Head of caudate nucleus (tissue), 42 donors: Measurements from ENCODE around the gene BPGM.
A peak's percentile ranks its signal among the peaks of the same experiment; 100 is the strongest.

Source experiments
- DNase-seq, 42 donors: peaks; one replicate each; pipeline versions ENCODE4 v3.0.0 to v3.0.0-alpha.2; 2020 to 2021; ENCODE audit warnings: mixed read lengths in 7 of 42
- intact Hi-C: fragments of 100-400 bp; cut with DNase I; formaldehyde crosslinking; loops from one replicate; pipeline ENCODE4 v1.15.0; 2022

The BPGM gene

DNA sequence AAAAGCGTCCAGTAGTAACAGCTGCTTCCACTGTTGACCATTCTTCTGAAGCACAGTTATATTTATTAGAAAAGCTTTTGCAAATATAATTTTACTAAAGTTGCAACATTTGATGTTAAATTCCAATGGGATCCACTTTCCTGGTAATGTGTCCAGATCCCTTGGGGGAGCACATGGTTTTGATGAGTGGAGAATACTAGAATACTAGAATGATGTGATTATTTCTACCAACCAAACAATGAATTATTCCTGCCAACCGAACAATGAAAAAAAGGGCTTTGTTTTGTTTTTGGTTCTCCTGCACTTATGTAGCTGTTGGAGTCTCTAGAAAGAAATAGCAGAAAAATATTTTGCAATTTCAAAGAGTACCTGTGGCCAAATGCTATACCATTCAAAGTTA lies 59.1 kb downstream of the BPGM start:
- DNase-seq: no peak
- intact Hi-C loops: no loop called here

DNA sequence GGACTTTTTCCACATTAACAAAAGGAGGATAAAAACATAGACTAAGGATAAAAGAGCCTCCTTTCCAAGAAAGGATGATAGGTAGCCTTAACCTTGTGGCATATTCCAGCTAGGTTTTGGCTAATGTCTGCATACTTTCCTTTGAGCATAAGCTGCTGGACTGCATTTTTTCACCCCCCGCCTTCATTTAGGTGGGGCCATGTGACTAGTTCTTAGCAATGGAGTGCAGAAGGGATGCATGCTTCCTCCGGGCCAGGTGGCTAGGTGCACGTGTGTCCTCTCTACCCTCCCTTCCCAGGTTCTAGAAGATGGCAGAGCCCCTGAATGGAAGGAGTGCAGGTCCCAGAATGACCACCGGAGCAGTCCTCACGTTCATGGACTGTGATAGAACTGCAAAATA lies 59.8 kb downstream of the BPGM start:
- DNase-seq: no peak
- intact Hi-C loops: no loop called here

DNA sequence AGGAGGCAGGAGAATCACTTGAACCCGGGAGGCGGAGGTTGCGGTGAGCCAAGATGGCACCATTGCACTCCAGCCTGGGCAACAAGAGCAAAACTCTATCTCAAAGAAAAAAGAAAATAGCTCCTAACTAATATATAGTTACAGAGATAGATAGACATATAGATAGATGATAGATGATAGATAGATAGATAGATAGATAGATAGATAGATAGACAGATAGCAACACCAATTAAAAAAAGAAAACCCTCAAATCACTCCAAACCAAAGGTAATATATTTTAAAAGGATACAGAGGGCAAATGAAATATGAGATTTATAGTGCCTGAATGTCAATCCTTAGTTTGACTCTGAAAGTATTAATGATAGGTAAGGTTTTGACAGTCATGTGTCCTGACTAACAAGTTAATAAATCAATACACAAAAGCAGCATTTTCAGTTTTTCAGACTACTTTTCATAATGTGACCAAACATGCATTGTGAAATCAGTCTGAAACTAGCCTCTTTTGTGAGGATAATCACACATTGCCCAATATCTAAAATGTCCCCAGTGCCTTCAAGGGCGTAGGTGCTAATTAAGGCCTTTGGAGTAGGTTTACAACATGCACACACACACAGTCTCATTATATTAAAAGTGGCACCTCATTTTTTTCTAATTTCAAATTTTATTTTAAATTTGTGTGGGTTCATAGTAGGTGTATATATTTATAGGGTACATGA lies 61.2 kb downstream of the BPGM start:
- intact Hi-C loops: no loop called here
- DNase-seq: no peak

DNA sequence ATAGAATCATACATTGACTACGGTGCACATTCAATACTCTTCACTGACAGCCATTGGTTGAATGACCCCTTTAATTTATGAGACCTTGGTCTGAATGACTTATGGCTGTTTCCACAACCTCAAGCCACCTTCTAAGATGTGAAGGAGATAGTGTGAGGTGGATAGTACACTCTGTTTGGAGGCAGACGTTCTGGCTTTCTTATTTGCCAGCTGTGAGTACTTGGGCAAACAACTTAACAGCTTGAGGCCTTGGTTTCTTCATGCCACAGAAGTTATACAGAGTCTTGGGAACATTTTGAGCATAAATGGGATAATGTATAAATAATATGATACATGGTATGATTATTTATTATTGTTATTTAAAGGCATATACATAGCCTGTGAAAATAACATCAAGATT lies 62.0 kb downstream of the BPGM start:
- DNase-seq: no peak
- intact Hi-C loops: no loop called here

DNA sequence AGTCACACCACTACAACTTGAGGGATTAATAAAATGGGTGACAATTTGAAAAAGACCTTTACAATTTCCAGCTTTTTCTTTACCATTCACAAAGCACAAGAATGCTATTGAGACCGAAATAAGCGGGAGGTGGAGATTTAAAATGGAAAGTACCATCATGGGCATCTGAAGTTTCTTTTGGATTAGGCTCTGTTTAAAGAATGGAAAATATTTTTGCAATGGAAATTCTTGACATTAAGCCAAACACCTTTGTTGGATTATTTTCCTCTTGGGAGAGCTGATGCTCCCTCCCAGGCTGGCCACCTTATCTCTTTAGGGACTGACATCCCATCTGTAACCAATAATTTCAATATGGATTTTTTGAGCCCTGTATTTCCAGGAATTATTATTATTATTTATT lies 62.5 kb downstream of the BPGM start:
- no peak for DNase-seq
- intact Hi-C loops: no loop called here

DNA sequence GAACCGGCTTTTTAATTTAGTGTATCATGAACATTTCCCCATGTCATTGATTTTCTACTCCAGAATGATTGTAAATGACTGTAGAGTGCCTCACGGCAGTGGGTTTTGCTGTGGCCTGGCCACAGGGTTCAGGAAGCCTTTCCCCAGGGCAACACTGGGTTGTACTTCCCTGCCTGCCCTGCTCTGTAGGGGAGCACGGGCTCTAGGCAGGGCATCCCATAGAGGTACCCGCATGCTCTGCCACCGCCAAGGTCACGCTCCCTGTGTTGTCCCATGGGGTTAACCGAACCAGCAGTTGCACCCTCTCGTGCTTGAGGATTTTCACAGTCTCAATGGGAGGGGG lies 63.8 kb downstream of the BPGM start:
- intact Hi-C loops: no loop called here
- DNase-seq: no peak

DNA sequence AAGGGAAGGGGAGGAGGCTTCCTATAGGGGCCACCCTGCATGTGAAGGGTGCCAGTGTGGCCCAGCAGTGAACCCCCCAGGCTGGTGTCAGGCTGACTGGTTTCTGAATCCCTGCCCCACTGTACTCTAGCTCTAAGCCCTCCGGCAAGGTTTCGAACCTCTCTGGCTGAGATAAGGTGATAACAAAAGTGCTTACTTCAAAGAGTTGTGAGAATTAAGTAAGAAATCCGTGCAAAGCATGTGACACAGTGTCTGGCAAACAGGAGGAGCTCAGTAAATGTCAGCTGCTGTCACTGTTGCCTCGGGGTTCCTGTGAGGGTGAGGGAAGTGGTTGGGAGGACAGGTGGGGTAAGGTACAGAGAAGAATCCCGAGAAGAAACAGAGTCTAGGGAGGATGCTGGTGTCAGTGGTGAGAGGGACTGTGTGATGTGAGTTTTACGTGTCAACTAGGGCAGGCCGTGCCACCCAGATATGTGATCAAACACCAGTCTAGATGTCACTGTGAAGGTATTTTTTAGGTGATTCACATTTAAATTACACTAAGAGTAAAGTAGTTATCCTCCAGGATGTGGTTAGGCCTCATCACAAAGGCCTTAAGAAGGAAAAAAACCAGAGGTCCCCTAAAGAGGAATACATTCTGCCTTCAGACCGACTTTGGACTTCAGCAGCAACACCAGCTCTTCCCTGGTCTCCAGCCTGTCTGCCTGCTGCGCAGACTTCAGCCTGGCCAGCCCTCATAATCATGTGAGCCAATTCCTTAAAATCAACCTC lies 64.4 kb downstream of the BPGM start:
- intact Hi-C loops: no loop called here
- DNase-seq: no peak

DNA sequence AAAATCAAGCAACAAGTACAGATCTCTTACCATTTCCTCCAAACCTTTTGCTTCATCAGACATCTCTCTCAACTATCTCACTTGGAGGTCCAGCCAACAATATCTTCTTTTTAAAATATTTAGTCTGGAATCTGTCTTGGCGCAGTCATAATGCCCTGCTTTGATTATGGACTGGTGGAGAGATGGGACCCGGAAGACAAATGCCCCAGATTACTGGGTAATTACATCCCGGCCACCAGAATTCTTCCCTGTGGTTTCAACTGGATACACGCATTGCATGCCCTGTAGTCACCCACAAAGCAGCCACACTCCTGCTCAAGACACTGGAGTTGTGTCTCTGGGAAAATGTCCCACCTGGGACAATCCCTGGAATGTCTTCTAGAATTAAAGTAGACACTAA lies 65.5 kb downstream of the BPGM start:
- no peak for DNase-seq
- intact Hi-C loops: no loop called here

DNA sequence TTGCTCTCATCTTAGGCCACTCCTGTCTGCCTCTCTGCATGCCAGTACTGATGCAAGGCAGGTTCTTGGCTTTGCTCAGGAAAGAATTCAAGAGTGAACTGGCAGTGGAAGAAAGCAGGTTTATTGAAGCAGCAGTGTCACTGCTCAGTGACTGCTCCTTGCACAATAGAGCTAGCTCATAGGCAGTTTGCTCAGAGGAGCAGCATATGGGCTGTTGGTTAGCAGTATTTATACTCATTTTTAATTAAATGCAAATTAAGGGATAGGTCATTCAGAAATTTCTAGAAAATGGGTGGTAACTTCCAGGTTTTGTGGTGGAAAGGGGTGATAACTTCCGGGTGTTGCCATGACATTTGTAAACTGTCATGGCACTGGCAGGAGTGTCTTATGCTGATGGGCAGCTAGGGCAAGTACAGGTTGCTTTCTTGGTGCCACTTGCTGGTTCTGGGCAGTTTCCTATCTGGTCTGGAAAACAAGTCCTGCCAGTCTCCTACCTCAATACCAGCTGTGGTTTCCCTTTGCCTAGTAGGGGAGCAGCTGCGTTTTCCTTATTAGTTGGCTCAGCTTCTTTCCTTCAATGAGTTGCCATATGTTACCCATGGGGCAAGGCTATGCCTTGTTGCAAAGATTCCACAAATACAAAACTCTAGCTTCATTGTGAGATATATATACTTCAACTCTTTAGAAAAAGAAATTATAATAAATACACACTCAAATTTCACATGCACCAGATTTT lies 68.0 kb downstream of the BPGM start:
- no peak for DNase-seq
- intact Hi-C loops: no loop called here

DNA sequence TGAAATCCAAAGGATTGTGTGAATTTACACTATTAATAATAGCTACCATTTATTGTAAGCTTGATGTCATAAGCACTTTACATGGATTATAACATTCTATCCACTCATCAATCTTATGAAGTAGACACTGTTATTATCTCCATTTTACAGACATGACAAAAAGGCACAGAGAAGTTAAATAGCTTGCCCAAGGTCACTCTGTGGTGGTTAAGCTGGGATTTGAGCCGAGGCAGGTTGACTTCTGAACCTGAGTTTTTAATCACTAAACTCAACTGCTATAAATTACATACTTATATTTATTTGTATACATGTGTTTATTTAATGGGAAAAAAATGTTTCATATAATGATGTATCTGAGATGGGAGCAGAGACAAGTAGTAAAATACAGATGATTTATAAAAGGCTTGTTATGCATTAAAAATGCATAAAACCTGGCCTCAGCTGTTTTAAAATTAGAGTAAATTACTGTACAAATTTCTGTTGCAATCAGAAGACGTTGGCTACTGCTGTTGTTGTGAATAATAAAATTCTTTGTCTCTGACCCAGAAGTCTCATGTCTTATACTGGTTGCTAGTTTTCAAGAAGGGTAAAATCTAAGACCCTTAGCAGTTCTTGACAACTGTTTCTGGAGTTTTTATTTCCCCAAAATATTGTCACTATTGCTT lies 71.7 kb downstream of the BPGM start:
- DNase-seq: no peak
- intact Hi-C loops: no loop called here

DNA sequence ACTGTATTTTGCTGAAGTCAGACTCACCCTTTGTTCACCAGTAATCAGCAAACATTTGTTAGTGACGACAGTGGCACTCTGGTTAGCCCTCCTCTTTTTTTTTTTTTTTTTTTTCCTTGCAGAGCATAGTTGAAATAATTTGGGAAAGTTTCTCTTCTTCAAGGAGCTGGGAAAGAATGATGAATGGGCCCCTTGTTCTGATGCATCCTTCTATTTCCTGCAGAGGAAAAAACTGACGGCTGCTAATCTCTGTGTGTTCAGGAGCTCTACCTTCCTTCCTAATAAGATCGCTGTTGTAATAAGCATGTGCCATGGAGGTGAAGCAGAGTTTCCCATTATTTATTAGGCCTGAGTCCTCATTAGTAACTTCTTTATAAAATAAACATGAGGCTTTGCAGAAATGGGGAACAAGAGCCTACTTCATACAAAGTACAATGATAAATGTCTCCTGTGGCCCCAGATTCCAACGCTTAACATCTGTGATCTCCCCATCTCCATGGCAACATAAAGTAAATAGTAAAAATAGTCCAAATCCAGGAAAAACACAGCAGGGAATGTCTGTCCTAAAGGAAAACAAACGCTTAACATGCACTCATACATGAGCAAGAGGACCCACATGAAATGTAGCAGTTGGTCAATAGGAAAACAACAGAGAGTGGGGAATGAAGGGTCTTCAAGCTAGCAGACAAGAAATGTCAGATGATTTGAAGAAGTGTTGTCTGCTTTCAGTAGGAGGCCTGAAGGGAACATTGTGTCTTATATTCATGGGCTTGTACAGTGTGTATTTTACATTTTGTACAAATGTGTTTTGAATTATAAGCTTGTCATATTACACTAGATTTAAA lies 73.7 kb downstream of the BPGM start:
- intact Hi-C loops: no loop called here
- no peak for DNase-seq

DNA sequence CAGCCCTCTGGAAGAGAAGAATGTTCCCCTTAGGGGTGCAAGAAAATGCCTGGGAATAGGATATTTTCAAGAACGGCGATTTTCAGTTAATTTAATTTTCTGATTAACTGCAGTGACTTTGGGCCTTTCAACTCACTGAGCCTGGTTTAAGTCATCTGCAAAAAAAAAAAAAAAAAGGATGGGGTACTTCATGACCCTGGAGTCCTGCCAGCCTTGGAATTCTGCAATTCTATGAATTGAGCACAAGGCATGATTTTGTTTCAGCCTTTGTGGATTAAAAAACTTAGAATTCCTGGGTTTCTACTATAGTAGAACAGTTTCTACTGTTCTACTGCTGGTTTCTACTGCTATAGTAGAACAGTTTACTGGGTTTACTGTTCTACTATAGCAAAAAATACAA lies 74.5 kb downstream of the BPGM start:
- no peak for DNase-seq
- intact Hi-C loops: no loop called here

DNA sequence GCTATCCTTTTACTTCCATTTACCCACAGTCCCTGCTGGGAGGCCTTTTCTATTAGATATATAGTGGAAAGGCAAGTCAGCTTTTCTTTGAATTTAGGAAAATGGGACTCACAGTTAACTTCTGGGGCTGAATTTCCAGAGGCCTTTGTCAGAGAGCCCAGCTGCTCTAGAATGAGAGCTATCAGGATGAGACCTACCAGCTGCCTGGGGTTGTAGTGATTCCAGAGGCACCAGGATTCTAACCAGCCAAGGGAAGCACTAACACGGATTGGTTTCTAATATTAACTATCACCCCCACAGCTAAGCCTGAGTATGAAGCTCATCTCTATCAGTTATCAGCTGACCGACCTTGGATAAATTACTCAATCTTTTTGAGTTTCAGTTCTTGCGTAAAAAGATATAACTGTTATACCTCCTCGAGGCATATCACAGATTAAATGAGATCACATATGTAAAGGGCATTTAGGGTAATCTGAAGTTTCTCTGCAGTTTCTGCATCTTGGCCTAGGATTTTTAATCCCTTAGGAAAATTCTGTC lies 76.2 kb downstream of the BPGM start:
- no peak for DNase-seq
- intact Hi-C loops: no loop called here

DNA sequence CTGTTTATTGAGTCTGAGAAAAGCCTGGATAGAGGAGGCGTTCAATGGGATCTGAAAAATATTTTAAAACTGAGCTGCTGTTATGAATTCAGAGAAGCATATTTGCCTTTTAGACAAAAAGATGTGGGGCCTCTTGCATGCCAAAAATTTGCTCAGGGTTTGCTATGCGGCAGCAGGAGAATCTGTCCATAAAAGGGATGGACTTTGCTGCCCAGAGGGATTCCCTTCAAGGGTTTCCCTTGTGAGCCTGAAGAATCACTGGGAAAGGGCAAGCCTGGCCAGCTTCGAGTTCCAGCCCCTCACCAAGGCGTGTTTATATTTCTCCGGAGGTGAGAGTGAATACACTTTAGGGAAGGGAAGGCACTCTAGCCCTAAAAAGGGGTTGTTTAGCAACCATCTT lies 77.2 kb downstream of the BPGM start:
- intact Hi-C loops: no loop called here
- no peak for DNase-seq

DNA sequence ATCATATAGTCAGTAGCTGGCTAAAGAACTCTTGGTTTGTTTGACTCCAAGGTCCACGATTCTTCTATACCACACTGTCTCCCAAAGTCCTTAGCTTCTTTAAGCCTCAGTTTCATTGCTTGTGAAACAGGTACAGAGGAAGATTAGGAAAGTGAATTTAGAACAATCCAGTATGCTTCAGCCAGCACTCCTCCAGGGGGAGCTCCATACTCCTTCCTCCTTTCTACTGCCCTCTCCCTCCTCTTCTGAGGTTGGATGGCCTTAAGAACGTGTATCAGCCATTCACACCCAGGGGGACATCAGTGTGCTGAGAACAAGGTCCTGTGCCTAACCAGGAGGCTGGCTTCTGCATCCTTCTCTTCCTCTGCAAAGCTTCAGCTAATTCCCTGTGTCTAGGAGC lies 78.0 kb downstream of the BPGM start:
- intact Hi-C loops: no loop called here
- DNase-seq: no peak

DNA sequence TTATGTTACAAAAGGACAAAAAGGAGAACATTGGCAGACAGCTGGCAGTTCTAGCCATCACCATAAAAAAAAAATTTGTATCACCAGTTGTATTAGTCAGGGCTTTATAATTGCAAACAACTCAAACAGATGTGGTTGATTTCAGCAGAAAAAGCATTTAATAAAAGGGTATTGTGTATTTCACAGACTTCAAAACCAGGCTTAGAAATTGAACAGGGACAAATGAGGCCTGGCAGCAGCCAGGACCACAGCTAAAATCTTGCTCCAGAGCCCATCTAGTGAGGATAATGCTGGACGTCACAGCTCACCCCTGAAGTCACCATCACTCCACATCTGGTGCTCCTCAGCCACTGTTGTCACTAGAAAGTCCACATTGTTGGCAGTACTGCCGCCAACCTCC lies 79.9 kb downstream of the BPGM start:
- peak in 9 of 42 donors; percentile 13 to 43 (median 24) for DNase-seq
- intact Hi-C loops: no loop called here

DNA sequence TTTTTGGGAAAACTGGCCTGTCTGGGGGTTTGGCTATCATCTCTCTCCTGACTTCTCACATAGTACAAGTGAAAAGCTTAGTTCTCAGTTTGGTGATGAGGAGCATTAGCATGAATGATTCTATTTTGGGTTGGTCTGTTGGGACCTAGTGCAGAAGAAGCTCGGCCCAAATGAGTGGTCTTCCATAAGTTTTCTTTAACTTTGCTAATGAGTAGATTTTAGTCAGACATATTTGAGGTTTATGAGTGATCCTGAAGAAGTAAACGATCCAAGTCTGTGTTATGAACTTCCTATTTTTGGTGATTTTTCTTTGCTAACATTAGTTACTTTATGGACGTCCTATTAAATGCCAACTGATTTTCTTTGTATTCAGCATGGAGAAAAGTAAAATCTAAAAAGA lies 81.1 kb downstream of the BPGM start:
- intact Hi-C loops: no loop called here
- no peak for DNase-seq
